Astrocyte (in vitro differentiated cells and primary cell): Measurements from ENCODE around the gene SGTA. TPM values are rescaled to one million over a fixed set of nuclear protein-coding genes. Genes with fewer than 3 reads are reported as not detected.
"Not testable (repeated sequence)": the region's sequence is repeated elsewhere in the genome, so short reads cannot be mapped to it uniquely, and the experiment has no call there.

Experiments
- DNase-seq: peaks from one replicate; pipeline ENCODE4 v3.0.0-alpha.2; 2010; ENCODE audit warnings: low read depth
- FAIRE-seq: peaks from 2 replicates; lab custom pipeline; 2011; peaks lifted over from hg19 to GRCh38; lab: Jason Lieb, UNC
- H2AFZ ChIP-seq: 2 replicates; pipeline ENCODE4 v1.6.0; 2012; ENCODE audit warnings: low read depth, low read length, inconsistent platforms
- H3K27ac ChIP-seq: 2 replicates; pipeline ENCODE4 v1.5.1; 2011; ENCODE audit warnings: low read depth, low read length, inconsistent platforms
- H3K27me3 ChIP-seq: 2 replicates; pipeline ENCODE4 v1.6.0; 2011; ENCODE audit warnings: low read length, inconsistent platforms; ENCODE audit not compliant: insufficient read depth
- H3K36me3 ChIP-seq: 2 replicates; pipeline ENCODE4 v1.5.1; 2011; ENCODE audit warnings: low read length, inconsistent platforms; ENCODE audit not compliant: insufficient read depth
- H3K4me1 ChIP-seq: 2 replicates; pipeline ENCODE4 v1.5.1; 2011; ENCODE audit warnings: low read length, inconsistent platforms; ENCODE audit not compliant: insufficient read depth
- H3K4me2 ChIP-seq: 2 replicates; pipeline ENCODE4 v1.6.0; 2012; ENCODE audit warnings: low read length, inconsistent platforms
- H3K4me3 ChIP-seq: 2 replicates; pipeline ENCODE4 v1.5.1; 2011; ENCODE audit warnings: low read depth, mild to moderate bottlenecking, low read length, inconsistent platforms; ENCODE audit not compliant: insufficient read depth
- H3K79me2 ChIP-seq: 2 replicates; pipeline ENCODE4 v1.6.0; 2012; ENCODE audit warnings: mild to moderate bottlenecking, low read length, inconsistent platforms; ENCODE audit not compliant: insufficient read depth
- H3K9ac ChIP-seq: 2 replicates; pipeline ENCODE4 v1.6.0; 2012; ENCODE audit warnings: mild to moderate bottlenecking, low read length, inconsistent platforms
- H3K9me3 ChIP-seq: 2 replicates; pipeline ENCODE4 v1.5.1; 2012; ENCODE audit warnings: low read depth, mild to moderate bottlenecking, low read length, inconsistent platforms; ENCODE audit not compliant: insufficient read depth
- H4K20me1 ChIP-seq: 2 replicates; pipeline ENCODE4 v1.6.0; 2012; ENCODE audit warnings: low read length, inconsistent platforms; ENCODE audit not compliant: insufficient read depth
- H3K27ac Mint-ChIP-seq: one replicate; pipeline ENCODE4 v1.8.0; 2021; ENCODE audit warnings: mild to moderate bottlenecking, mixed read lengths; ENCODE audit not compliant: unreplicated experiment
- H3K27me3 Mint-ChIP-seq: one replicate; pipeline ENCODE4 v1.8.0; 2021; ENCODE audit warnings: low read depth, mixed read lengths; ENCODE audit not compliant: unreplicated experiment
- H3K36me3 Mint-ChIP-seq: one replicate; pipeline ENCODE4 v1.8.0; 2021; ENCODE audit warnings: low read depth, mixed read lengths; ENCODE audit not compliant: unreplicated experiment
- H3K4me1 Mint-ChIP-seq: one replicate; pipeline ENCODE4 v1.8.0; 2021; ENCODE audit warnings: low read depth, mixed read lengths; ENCODE audit not compliant: unreplicated experiment
- H3K4me3 Mint-ChIP-seq: one replicate; pipeline ENCODE4 v1.8.0; 2021; ENCODE audit warnings: mild to moderate bottlenecking, moderate library complexity, mixed read lengths; ENCODE audit not compliant: unreplicated experiment
- H3K9me3 Mint-ChIP-seq: one replicate; pipeline ENCODE4 v1.8.0; 2021; ENCODE audit warnings: mild to moderate bottlenecking, mixed read lengths; ENCODE audit not compliant: unreplicated experiment
- CTCF ChIP-seq: IDR thresholded peaks from 2 replicates; pipeline ENCODE4 v1.5.1; 2011; ENCODE audit warnings: low read depth, mild to moderate bottlenecking, inconsistent platforms, low read length, moderate library complexity; ENCODE audit not compliant: insufficient read depth
- EZH2 ChIP-seq: IDR thresholded peaks from 2 replicates; pipeline ENCODE4 v1.6.1; 2012; ENCODE audit warnings: mild to moderate bottlenecking, low read length, inconsistent platforms; ENCODE audit not compliant: insufficient read depth
- total RNA-seq: library from RNA; stranded (reverse); gene quantifications from 2 replicates; pipeline ENCODE4 v1.2.1, GENCODE V29; 2021

Gene SGTA
- total RNA-seq, 1 donor from 2014 or later: 76.1 TPM

DNA sequence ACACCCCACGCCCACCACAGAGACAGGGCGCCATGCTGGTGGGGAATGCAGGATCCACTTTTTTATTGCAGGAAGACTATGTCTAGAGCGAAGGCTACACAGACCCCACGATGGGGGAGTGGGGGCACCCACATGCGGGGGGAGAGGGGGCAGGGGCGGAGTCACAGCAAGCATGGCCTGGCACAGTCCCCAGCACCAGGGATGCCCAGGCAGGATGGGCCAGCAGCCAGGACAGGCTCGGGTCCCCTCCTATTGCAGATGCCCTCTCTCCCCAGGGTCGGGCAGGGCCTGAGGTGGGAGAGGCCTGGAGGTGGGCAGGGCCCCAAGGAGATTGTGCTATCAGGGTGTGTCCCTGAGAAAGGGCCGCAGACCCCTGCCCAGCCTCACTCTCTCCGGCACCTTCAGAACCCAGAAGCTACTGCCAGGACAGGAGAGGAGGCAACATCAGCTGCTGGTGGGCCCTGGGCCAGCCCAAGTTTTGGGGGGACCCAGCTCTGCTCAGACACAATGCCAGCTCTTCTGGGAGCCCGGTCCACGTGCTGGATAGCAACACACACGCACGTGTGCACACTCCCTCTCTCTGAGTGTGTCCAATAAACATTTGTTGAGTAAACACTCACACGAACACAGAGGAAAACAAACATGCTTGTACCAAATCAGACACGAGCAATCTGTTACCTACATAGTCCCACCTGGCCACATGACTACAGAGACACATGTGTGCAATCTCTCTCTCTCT lies 68.4 kb downstream of the SGTA start:
- DNase-seq (no peak), FAIRE-seq (no peak)
- H3K27ac ChIP-seq: no peak overlapping the region
- H3K27ac Mint-ChIP-seq: no peak overlapping the region
- H3K79me2 ChIP-seq: no peaks in the 10 kb centered on the region
- peaks cover 7% of the 10 kb centered on the region for H3K4me1 Mint-ChIP-seq
- H3K36me3 Mint-ChIP-seq: peaks cover 8% of the 10 kb centered on the region
- H3K9me3 ChIP-seq: peaks cover 8% of the 10 kb centered on the region
- peaks cover 6% of the 10 kb centered on the region for H3K27me3 Mint-ChIP-seq
- no peak overlapping the region for H2AFZ ChIP-seq
- H3K9ac ChIP-seq: no peak overlapping the region
- no peak overlapping the region for H3K4me3 ChIP-seq
- no peaks in the 10 kb centered on the region for H4K20me1 ChIP-seq
- no peak overlapping the region for H3K4me3 Mint-ChIP-seq
- H3K9me3 Mint-ChIP-seq: peaks cover 10% of the 10 kb centered on the region
- H3K4me2 ChIP-seq: no peak overlapping the region
- peaks cover 10% of the 10 kb centered on the region for H3K4me1 ChIP-seq
- no peaks in the 10 kb centered on the region for H3K36me3 ChIP-seq
- no peaks in the 10 kb centered on the region for H3K27me3 ChIP-seq
- TF ChIP-seq EZH2 (no peak), CTCF (no peak)

GRCh38 chr19:2714102-2714501 lies 69.0 kb downstream of the SGTA start:
- not testable (repeated sequence) for H4K20me1 ChIP-seq, DNase-seq, FAIRE-seq, H3K4me1 Mint-ChIP-seq, H3K27me3 Mint-ChIP-seq, H3K36me3 ChIP-seq, H3K79me2 ChIP-seq, H3K36me3 Mint-ChIP-seq, H3K9me3 ChIP-seq, H3K9ac ChIP-seq, H3K4me3 ChIP-seq, H2AFZ ChIP-seq, H3K4me1 ChIP-seq, H3K4me3 Mint-ChIP-seq, H3K27ac ChIP-seq, H3K27ac Mint-ChIP-seq, H3K4me2 ChIP-seq, H3K27me3 ChIP-seq
- H3K9me3 Mint-ChIP-seq: peaks cover 10% of the 10 kb centered on the region

- not testable (repeated sequence) for H3K79me2 ChIP-seq, H3K4me1 ChIP-seq, H3K27ac ChIP-seq, H3K27me3 ChIP-seq, H3K4me2 ChIP-seq, H3K4me3 Mint-ChIP-seq, H4K20me1 ChIP-seq, H3K27ac Mint-ChIP-seq, H3K36me3 ChIP-seq, H3K4me3 ChIP-seq, H3K9ac ChIP-seq, H3K36me3 Mint-ChIP-seq, FAIRE-seq, DNase-seq, H3K4me1 Mint-ChIP-seq, H3K9me3 ChIP-seq, H3K27me3 Mint-ChIP-seq, H2AFZ ChIP-seq
- H3K9me3 Mint-ChIP-seq: peaks cover 10% of the 10 kb centered on the region
These were observed 69.9 kb downstream of the SGTA start for GRCh38 chr19:2713170-2713569.
